ENCODE measurements around the gene SDK1.

Gene SDK1

GRCh38 chr7:4237296-4238235, 936.5 kb downstream of the SDK1 start:
- no peak overlapping the region for H3K4me3 ChIP-seq (ENCODE audit: low read depth, low read length)
- TF ChIP-seq CTCF (IDR thresholded peaks at IDR 0.05; ENCODE audit: insufficient read depth, low read depth, low read length, missing control alignments), result no peak
- DNase-seq (ENCODE audit: low read depth), result no peak

DNA sequence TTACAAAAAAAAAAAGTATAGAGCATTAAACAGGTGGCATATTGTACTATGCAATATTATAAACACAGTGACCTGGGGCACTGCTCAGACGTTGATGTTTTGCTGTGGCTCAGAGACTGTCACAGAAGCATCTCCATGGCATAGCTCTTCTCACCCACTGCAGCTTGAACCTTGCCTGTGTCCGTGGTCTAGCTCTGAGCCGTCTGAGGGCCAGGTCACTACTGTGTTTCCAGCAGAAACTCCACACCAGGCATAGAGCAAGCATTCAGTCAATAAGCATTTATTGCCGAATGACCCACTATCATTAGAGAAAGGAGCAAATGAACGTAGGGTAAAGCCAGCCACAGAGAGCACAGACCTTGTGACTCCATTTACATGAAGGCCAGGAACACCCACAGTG, 937.8 kb downstream of the SDK1 start:
- H3K4me3 ChIP-seq (ENCODE audit: low read depth, low read length), result no peak overlapping the region
- no peak for DNase-seq (ENCODE audit: low read depth)
- no peak for TF ChIP-seq CTCF (IDR thresholded peaks at IDR 0.05; ENCODE audit: insufficient read depth, low read depth, low read length, missing control alignments)

DNA sequence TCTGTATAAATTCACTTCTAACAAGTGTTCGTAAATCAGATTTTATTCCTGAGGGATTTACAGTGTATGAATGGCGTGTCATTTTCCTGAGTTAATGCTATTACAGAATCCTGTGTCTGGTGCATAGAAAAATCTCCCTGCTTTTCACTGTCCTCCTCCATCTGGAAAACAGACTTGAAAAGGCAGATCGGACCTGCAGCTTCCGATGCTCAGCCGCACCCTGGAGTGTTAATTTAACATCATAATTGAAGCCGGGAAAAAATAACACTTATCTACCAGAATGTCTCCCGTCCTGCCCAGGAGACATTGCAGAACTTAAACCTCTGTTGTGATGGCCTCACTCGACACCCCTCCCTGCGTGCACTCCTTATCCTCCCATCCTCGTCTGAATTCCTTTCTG, 939.0 kb downstream of the SDK1 start:
- TF ChIP-seq CTCF (IDR thresholded peaks at IDR 0.05; ENCODE audit: insufficient read depth, low read depth, low read length, missing control alignments), result no peak
- H3K4me3 ChIP-seq (ENCODE audit: low read depth, low read length), result no peak overlapping the region
- no peak for DNase-seq (ENCODE audit: low read depth)

DNA sequence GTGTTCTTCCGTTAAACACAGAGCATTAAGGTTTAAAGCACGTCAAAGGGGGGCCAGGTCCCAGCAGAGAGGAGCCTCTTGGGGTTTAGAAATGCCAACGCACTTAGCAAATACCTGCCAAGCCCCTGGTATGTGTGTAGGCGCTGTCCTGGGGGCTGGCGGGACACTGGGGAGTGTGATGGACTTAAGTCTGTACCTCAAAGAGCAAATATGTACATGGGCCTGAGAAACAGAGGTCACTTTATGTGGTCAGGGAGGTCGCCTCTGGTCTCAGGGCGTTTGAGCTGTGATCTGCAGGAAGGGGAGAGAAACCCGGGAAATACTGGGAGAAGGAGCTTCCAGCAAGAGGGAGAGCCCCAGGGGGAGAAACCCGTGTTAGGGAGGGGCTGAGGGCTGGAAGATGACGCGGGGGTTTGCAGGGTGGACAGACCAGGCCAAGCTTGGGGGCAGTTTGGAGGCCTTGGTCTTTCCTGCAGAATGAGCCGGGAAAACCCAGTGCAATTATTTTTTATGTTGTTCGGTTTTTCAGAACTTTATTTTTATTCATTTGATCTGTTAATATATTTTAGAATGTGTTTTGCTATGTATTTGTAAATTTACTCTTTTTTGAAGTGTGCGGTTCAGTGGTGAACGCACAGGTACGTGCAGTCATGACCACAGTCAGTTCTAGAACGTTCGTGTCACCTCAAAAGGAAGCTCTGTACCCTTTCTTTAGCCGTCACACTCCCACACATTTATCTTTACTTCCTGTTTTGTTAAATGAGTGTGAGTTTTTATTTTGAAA, 939.7 kb downstream of the SDK1 start:
- no peak for DNase-seq (ENCODE audit: low read depth)
- no peak for TF ChIP-seq CTCF (IDR thresholded peaks at IDR 0.05; ENCODE audit: insufficient read depth, low read depth, low read length, missing control alignments)
- no peak overlapping the region for H3K4me3 ChIP-seq (ENCODE audit: low read depth, low read length)

- no peak overlapping the region for H3K4me3 ChIP-seq (ENCODE audit: low read depth, low read length)
- DNase-seq (ENCODE audit: low read depth), result no peak
- TF ChIP-seq CTCF (IDR thresholded peaks at IDR 0.05; ENCODE audit: insufficient read depth, low read depth, low read length, missing control alignments), result no peak
Measured at GRCh38 chr7:4241304-4241612, 940.2 kb downstream of the SDK1 start.

DNA sequence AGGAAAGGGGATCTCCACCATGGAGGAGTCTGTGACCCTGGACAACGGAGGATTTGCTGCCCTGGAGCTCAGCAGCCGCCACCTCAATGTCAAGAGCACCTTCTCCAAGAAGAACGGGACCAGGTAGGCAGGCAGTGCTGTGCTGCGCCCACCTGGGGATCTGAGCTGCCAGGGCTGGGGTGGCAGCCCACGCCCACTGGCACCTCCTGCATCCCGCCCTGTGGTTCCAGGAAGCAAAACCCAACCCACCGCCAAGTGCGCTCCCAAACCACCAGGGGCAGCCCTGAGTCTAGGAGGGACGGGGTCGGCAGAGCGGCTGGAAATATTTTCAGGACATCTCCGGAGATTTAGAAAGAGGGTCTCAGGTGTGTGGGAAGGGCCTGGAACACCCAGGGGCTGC, 940.7 kb downstream of the SDK1 start:
- H3K4me3 ChIP-seq (ENCODE audit: low read depth, low read length), result no peak overlapping the region
- no peak for DNase-seq (ENCODE audit: low read depth)
- TF ChIP-seq CTCF (IDR thresholded peaks at IDR 0.05; ENCODE audit: insufficient read depth, low read depth, low read length, missing control alignments), result no peak
